ENCODE results near the gene SLC22A1.

Gene SLC22A1

GRCh38 chr6:160202411-160202810 is 80.8 kb downstream of the SLC22A1 start:
- Histone ChIP-seq H3K4me3 (ENCODE audit: low read length) (no peak overlapping the region), H3K4me1 (ENCODE audit: control insufficient read depth, insufficient read depth, low read length) (no peaks in the 10 kb centered on the region), H3K36me3 (ENCODE audit: control insufficient read depth, insufficient read depth, low read length) (no peaks in the 10 kb centered on the region), H3K27me3 (ENCODE audit: control insufficient read depth, insufficient read depth, low read length) (no peaks in the 10 kb centered on the region), H3K9me3 (ENCODE audit: control insufficient read depth, low read length) (no peaks in the 10 kb centered on the region), H3K9ac (ENCODE audit: low read length) (no peak overlapping the region)

GRCh38 chr6:160203076-160203475 is 81.5 kb downstream of the SLC22A1 start:
- Histone ChIP-seq H3K27me3 (ENCODE audit: control insufficient read depth, insufficient read depth, low read length) (no peaks in the 10 kb centered on the region), H3K4me3 (ENCODE audit: low read length) (no peak overlapping the region), H3K9me3 (ENCODE audit: control insufficient read depth, low read length) (no peaks in the 10 kb centered on the region), H3K9ac (ENCODE audit: low read length) (no peak overlapping the region), H3K4me1 (ENCODE audit: control insufficient read depth, insufficient read depth, low read length) (no peaks in the 10 kb centered on the region), H3K36me3 (ENCODE audit: control insufficient read depth, insufficient read depth, low read length) (no peaks in the 10 kb centered on the region)

DNA sequence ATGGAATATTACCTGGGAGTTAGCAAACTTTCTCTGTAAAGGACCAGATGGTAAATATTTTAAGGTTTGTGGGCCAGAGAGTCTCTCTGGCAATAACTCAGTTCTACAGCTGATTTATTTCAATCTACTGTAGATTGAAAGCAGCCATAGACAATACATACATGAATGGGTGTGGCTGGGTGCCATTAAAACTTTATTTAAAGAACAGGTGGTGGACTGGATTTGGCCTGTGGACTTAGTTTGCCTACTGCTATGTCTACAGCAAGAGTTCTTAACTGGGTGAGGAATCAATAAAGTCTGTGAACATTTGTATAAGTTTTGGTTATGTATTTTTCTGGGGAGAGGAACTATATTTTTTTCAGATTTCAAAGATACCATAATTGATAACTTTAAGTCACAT is 81.9 kb downstream of the SLC22A1 start:
- no peaks in the 10 kb centered on the region for H3K9me3 ChIP-seq (ENCODE audit: control insufficient read depth, low read length)
- H3K9ac ChIP-seq (ENCODE audit: low read length), result no peak overlapping the region
- no peaks in the 10 kb centered on the region for H3K27me3 ChIP-seq (ENCODE audit: control insufficient read depth, insufficient read depth, low read length)
- no peaks in the 10 kb centered on the region for H3K4me1 ChIP-seq (ENCODE audit: control insufficient read depth, insufficient read depth, low read length)
- H3K4me3 ChIP-seq (ENCODE audit: low read length), result no peak overlapping the region
- H3K36me3 ChIP-seq (ENCODE audit: control insufficient read depth, insufficient read depth, low read length), result no peaks in the 10 kb centered on the region

GRCh38 chr6:160203953-160204352 is 82.3 kb downstream of the SLC22A1 start:
- Histone ChIP-seq H3K9me3 (ENCODE audit: control insufficient read depth, low read length) (no peaks in the 10 kb centered on the region), H3K4me3 (ENCODE audit: low read length) (no peak overlapping the region), H3K36me3 (ENCODE audit: control insufficient read depth, insufficient read depth, low read length) (no peaks in the 10 kb centered on the region), H3K4me1 (ENCODE audit: control insufficient read depth, insufficient read depth, low read length) (no peaks in the 10 kb centered on the region), H3K27me3 (ENCODE audit: control insufficient read depth, insufficient read depth, low read length) (no peaks in the 10 kb centered on the region), H3K9ac (ENCODE audit: low read length) (no peak overlapping the region)

- H3K36me3 ChIP-seq (ENCODE audit: control insufficient read depth, insufficient read depth, low read length), result no peaks in the 10 kb centered on the region
- no peaks in the 10 kb centered on the region for H3K4me1 ChIP-seq (ENCODE audit: control insufficient read depth, insufficient read depth, low read length)
- no peaks in the 10 kb centered on the region for H3K9me3 ChIP-seq (ENCODE audit: control insufficient read depth, low read length)
- H3K4me3 ChIP-seq (ENCODE audit: low read length), result no peak overlapping the region
- H3K27me3 ChIP-seq (ENCODE audit: control insufficient read depth, insufficient read depth, low read length), result no peaks in the 10 kb centered on the region
- H3K9ac ChIP-seq (ENCODE audit: low read length), result no peak overlapping the region
Observed at GRCh38 chr6:160204710-160205109, 83.1 kb downstream of the SLC22A1 start.

DNA sequence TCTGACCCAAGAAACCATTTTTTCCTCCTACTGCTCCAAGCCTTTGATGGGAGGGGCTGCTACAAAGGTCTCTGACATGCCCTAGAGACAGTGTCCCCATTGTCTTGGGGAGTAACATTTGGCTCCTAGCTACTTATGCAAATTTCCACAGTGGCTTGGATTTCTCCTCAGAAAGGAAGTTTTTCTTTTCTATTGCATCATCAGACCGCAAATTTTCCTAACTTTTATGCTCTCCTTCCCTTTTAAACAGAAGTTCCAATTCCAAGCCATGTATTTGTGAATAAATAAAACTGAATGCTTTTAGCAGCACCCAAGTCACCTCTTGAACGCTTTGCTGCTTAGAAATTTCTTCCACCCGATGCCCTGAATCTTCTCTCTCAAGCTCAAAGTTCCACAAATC is 86.0 kb downstream of the SLC22A1 start:
- H3K9ac ChIP-seq (ENCODE audit: low read length), result no peak overlapping the region
- H3K4me1 ChIP-seq (ENCODE audit: control insufficient read depth, insufficient read depth, low read length), result no peaks in the 10 kb centered on the region
- no peaks in the 10 kb centered on the region for H3K27me3 ChIP-seq (ENCODE audit: control insufficient read depth, insufficient read depth, low read length)
- H3K9me3 ChIP-seq (ENCODE audit: control insufficient read depth, low read length), result no peaks in the 10 kb centered on the region
- no peaks in the 10 kb centered on the region for H3K36me3 ChIP-seq (ENCODE audit: control insufficient read depth, insufficient read depth, low read length)
- H3K4me3 ChIP-seq (ENCODE audit: low read length), result no peak overlapping the region
